ENCODE data around the gene GFOD2.

GFOD2 gene

DNA sequence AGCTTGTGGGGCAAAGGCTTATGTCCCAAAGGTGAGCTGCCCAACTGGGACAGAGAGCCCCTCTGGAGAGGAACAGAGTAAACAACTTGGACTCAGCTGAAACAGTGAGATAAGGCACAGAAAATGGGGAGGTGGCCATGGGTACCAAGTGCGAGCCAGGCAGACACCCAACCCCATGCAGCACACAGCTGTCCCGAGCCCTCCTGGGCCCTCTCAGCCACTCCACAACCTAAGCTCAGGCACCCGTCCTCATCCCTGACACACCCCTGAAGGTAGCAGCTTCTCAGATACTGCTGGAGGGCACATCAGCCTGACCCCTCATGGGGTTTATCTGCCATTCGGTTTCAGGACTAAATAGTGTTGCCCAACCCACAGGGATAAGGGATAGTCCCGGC lies 4.8 kb upstream of the GFOD2 start:
- H4K20me1 ChIP-seq (ENCODE audit: insufficient read depth, low read length, poor library complexity, severe bottlenecking): no peaks in the 10 kb centered on the region
- TF ChIP-seq, protein P1, sequence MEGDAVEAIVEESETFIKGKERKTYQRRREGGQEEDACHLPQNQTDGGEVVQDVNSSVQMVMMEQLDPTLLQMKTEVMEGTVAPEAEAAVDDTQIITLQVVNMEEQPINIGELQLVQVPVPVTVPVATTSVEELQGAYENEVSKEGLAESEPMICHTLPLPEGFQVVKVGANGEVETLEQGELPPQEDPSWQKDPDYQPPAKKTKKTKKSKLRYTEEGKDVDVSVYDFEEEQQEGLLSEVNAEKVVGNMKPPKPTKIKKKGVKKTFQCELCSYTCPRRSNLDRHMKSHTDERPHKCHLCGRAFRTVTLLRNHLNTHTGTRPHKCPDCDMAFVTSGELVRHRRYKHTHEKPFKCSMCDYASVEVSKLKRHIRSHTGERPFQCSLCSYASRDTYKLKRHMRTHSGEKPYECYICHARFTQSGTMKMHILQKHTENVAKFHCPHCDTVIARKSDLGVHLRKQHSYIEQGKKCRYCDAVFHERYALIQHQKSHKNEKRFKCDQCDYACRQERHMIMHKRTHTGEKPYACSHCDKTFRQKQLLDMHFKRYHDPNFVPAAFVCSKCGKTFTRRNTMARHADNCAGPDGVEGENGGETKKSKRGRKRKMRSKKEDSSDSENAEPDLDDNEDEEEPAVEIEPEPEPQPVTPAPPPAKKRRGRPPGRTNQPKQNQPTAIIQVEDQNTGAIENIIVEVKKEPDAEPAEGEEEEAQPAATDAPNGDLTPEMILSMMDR (conservative IDR thresholded peaks at IDR 0.05; ENCODE audit: low read length): no peak
- no peak for TF ChIP-seq EZH2phosphoT487 (IDR thresholded peaks at IDR 0.05; ENCODE audit: borderline replicate concordance)
- no peak overlapping the region for H3K4me2 ChIP-seq (ENCODE audit: low read depth, low read length, poor library complexity, severe bottlenecking)
- no peak overlapping the region for H3K4me3 ChIP-seq (ENCODE audit: low read length, poor library complexity, severe bottlenecking)
- peaks cover 1% of the 10 kb centered on the region for H3K79me2 ChIP-seq (ENCODE audit: insufficient read depth, low read length)
- H2AFZ ChIP-seq (ENCODE audit: low read length): no peak overlapping the region
- peaks cover 9% of the 10 kb centered on the region for H3K4me1 ChIP-seq (ENCODE audit: insufficient read depth, low read length, poor library complexity, severe bottlenecking)
- H3K9me2 ChIP-seq (replicated peaks; ENCODE audit: low read depth, low read length): no peaks in the 10 kb centered on the region
- H3K36me3 ChIP-seq (ENCODE audit: insufficient read depth, low read length): peaks cover 41% of the 10 kb centered on the region; the same call in 1 of the 2 replicates
- no peaks in the 10 kb centered on the region for H3K27me3 ChIP-seq (ENCODE audit: insufficient read depth, low read length, poor library complexity, severe bottlenecking)
- H3F3A ChIP-seq (ENCODE audit: low read depth): no peaks in the 10 kb centered on the region
- no peaks in the 10 kb centered on the region for H3K9me3 ChIP-seq (ENCODE audit: insufficient read depth, low read depth, low read length)
- no peak overlapping the region for H3K9ac ChIP-seq (ENCODE audit: low read depth, low read length, poor library complexity, severe bottlenecking)

- Histone ChIP-seq H3F3A (ENCODE audit: low read depth) (no peaks in the 10 kb centered on the region), H4K20me1 (ENCODE audit: insufficient read depth, low read length, poor library complexity, severe bottlenecking) (peaks cover 3% of the 10 kb centered on the region), H3K4me3 (ENCODE audit: low read length, poor library complexity, severe bottlenecking) (no peak overlapping the region), H3K36me3 (ENCODE audit: insufficient read depth, low read length) (peaks cover 35% of the 10 kb centered on the region; the same call in 1 of the 2 replicates), H3K9ac (ENCODE audit: low read depth, low read length, poor library complexity, severe bottlenecking) (no peak overlapping the region), H3K4me1 (ENCODE audit: insufficient read depth, low read length, poor library complexity, severe bottlenecking) (peaks cover 9% of the 10 kb centered on the region), H3K9me3 (ENCODE audit: insufficient read depth, low read depth, low read length) (no peaks in the 10 kb centered on the region), H3K27me3 (ENCODE audit: insufficient read depth, low read length, poor library complexity, severe bottlenecking) (no peaks in the 10 kb centered on the region), H3K79me2 (ENCODE audit: insufficient read depth, low read length) (peaks cover 7% of the 10 kb centered on the region), H3K9me2 (replicated peaks; ENCODE audit: low read depth, low read length) (no peaks in the 10 kb centered on the region), H3K4me2 (ENCODE audit: low read depth, low read length, poor library complexity, severe bottlenecking) (no peak overlapping the region), H2AFZ (ENCODE audit: low read length) (no peak overlapping the region)
- TF ChIP-seq EZH2phosphoT487 (IDR thresholded peaks at IDR 0.05; ENCODE audit: borderline replicate concordance): no peak
- TF ChIP-seq, protein P1 (conservative IDR thresholded peaks at IDR 0.05; ENCODE audit: low read length): no peak
Observed at GRCh38 chr16:67723151-67723910, 4.2 kb upstream of the GFOD2 start.

DNA sequence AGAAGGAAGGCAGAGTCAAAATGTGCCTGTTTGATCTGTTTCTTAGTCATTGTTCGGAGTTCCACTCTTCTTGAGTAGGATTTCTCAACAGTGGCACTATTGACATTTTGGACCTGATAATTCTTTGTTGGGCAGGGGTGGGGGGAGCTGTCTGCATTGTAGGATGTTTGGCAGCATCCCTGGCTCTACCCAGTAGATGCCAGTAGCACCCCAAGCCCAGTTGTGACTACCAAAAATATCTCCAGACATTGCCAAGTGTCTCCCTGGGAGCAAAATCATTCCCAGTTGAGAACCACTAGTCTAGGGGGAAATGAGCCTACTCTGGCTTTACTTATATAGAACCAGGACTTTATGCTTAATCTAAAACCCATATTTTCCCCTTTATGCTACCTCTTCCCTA lies 1.1 kb upstream of the GFOD2 start:
- Histone ChIP-seq H2AFZ (ENCODE audit: low read length) (no peak overlapping the region), H3K9me3 (ENCODE audit: insufficient read depth, low read depth, low read length) (no peaks in the 10 kb centered on the region), H3K4me3 (ENCODE audit: low read length, poor library complexity, severe bottlenecking) (peak overlapping the region; percentile 79), H3K4me1 (ENCODE audit: insufficient read depth, low read length, poor library complexity, severe bottlenecking) (peaks cover 28% of the 10 kb centered on the region), H3F3A (ENCODE audit: low read depth) (no peaks in the 10 kb centered on the region), H4K20me1 (ENCODE audit: insufficient read depth, low read length, poor library complexity, severe bottlenecking) (peaks cover 9% of the 10 kb centered on the region), H3K79me2 (ENCODE audit: insufficient read depth, low read length) (peaks cover 38% of the 10 kb centered on the region), H3K27me3 (ENCODE audit: insufficient read depth, low read length, poor library complexity, severe bottlenecking) (no peaks in the 10 kb centered on the region), H3K4me2 (ENCODE audit: low read depth, low read length, poor library complexity, severe bottlenecking) (peak overlapping the region; percentile 82), H3K36me3 (ENCODE audit: insufficient read depth, low read length) (peaks cover 13% of the 10 kb centered on the region; the same call in 1 of the 2 replicates), H3K9ac (ENCODE audit: low read depth, low read length, poor library complexity, severe bottlenecking) (peak overlapping the region; percentile 84), H3K9me2 (replicated peaks; ENCODE audit: low read depth, low read length) (no peaks in the 10 kb centered on the region)
- TF ChIP-seq EZH2phosphoT487 (IDR thresholded peaks at IDR 0.05; ENCODE audit: borderline replicate concordance): no peak
- TF ChIP-seq, protein P1 (conservative IDR thresholded peaks at IDR 0.05; ENCODE audit: low read length): no peak

All from Loucy (cell line).